GM21576 (cell line): ENCODE data around the gene SPATA20.

Experiments used
- ATAC-seq: cut with Tn5 transposase; IDR thresholded peaks from one replicate; pipeline ENCODE4 v1.9.1; 2021; ENCODE audit warnings: mild to moderate bottlenecking, moderate library complexity; ENCODE audit not compliant: unreplicated experiment

SPATA20 gene

GRCh38 chr17:50538549-50539410, 8.2 kb upstream of the SPATA20 start:
- no peak for ATAC-seq

- no peak for ATAC-seq
These were observed 7.0 kb upstream of the SPATA20 start for GRCh38 chr17:50539762-50540559.

GRCh38 chr17:50540560-50541401, 6.2 kb upstream of the SPATA20 start:
- no peak for ATAC-seq

- ATAC-seq = no peak
These were observed 5.6 kb upstream of the SPATA20 start for GRCh38 chr17:50541402-50541715.

GRCh38 chr17:50541716-50542688, 5.0 kb upstream of the SPATA20 start:
- ATAC-seq = peak; percentile 57

GRCh38 chr17:50542795-50543774, 3.9 kb upstream of the SPATA20 start:
- ATAC-seq = no peak

- ATAC-seq = no peak
These were observed 2.5 kb upstream of the SPATA20 start for GRCh38 chr17:50544516-50544915.

GRCh38 chr17:50545311-50545710, 1.7 kb upstream of the SPATA20 start:
- ATAC-seq = no peak

GRCh38 chr17:50546701-50547034, 306 bp upstream of the SPATA20 start:
- no peak for ATAC-seq

- no peak for ATAC-seq
These were observed 736 bp downstream of the SPATA20 start for GRCh38 chr17:50547736-50548083.

GRCh38 chr17:50548831-50549230, 1.9 kb downstream of the SPATA20 start:
- no peak for ATAC-seq

- no peak for ATAC-seq
These were observed 2.4 kb downstream of the SPATA20 start for GRCh38 chr17:50549256-50549941.

- ATAC-seq = no peak
These were observed 3.0 kb downstream of the SPATA20 start for GRCh38 chr17:50549969-50550368.

GRCh38 chr17:50550661-50551432, 3.9 kb downstream of the SPATA20 start:
- ATAC-seq = no peak

GRCh38 chr17:50551433-50551815, 4.5 kb downstream of the SPATA20 start:
- ATAC-seq = no peak

GRCh38 chr17:50551884-50552283, 4.9 kb downstream of the SPATA20 start:
- ATAC-seq = no peak

GRCh38 chr17:50554201-50554600, 7.2 kb downstream of the SPATA20 start:
- no peak for ATAC-seq

GRCh38 chr17:50556803-50557202, 9.8 kb downstream of the SPATA20 start:
- no peak for ATAC-seq
